NCI-H524 (cell line): ENCODE data around the gene TSPY8.
"Not testable (repeated sequence)": the region's sequence is repeated elsewhere in the genome, so short reads cannot be mapped to it uniquely, and the experiment has no call there.

Experiments used
- DNase-seq, 2 experiments: peaks; one replicate each; lab custom pipeline; 2025; lab: John Stamatoyannopoulos, UW

TSPY8 gene, protein sequence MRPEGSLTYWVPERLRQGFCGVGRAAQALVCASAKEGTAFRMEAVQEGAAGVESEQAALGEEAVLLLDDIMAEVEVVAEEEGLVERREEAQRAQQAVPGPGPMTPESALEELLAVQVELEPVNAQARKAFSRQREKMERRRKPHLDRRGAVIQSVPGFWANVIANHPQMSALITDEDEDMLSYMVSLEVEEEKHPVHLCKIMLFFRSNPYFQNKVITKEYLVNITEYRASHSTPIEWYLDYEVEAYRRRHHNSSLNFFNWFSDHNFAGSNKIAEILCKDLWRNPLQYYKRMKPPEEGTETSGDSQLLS

DNA sequence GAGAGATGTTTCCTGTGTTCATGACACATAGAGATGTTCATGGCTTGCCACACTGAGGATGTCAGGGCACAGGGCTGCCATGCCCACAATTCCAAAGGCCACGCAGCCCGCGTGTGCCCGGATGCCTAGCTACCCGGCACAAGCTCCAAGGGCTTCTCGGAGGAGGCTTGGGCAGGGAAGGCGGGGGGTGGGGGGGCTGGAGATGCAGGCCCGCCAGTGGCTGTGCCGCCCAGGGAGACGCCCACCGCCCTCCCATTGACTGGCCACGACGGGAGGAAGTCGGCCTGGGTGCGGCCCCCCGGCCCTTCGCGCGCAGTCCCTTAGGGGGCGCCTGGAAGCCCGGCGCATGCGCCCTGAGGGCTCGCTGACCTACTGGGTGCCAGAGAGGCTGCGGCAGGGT lies at the start of gene TSPY8:
TSPY8 (plus strand) TSS at position 301 of the 400 bp plus-strand sequence; CDS start at position 347, 46 bp downstream.
- not testable (repeated sequence) for DNase-seq

GRCh38 chrY:9320996-9321395 lies 36.6 kb upstream of the TSPY8 start:
- DNase-seq = no peak

- DNase-seq = not testable (repeated sequence)
Measured at GRCh38 chrY:9337164-9337563, 20.4 kb upstream of the TSPY8 start, which contains the start of gene TSPY4. TSPY4 (plus strand) TSS chrY:9337464; CDS start chrY:9337510, 46 bp downstream.

DNA sequence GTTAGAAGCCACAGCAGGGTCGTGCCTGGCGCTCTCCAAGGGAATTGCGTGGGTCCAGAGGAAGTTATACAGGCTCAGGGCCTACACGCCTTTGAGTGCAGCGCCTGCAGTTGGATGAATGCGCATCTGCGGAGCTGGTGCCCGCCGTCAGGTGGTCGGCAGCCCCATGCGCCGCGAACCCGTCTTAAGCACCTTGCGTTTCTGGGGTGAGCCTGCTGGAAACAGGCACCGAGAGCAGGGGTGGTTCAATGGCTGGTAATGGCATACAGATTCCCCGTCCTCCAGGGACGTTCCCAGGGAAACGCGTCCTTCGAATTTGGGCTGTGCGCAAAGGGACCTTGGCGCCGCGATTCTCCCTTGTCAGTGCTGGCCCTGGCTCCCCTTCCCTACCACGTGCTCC lies 38.9 kb downstream of the TSPY8 start:
- DNase-seq = not testable (repeated sequence)

GRCh38 chrY:9398121-9398520 lies 40.5 kb downstream of the TSPY8 start, which contains the start of gene TSPY3:
TSPY3 (plus strand) TSS chrY:9398421; CDS start chrY:9398467, 46 bp downstream.
- DNase-seq = not testable (repeated sequence)
